GM12874 (cell line): ENCODE measurements around the gene HSF2.
A peak's percentile ranks its signal among the peaks of the same experiment; 100 is the strongest.

Experiments
- CTCF ChIP-seq: IDR thresholded peaks from 2 replicates; pipeline ENCODE4 v1.5.1; 2011; ENCODE audit warnings: low read depth, mild to moderate bottlenecking, control low read depth, low read length, moderate library complexity; ENCODE audit not compliant: insufficient read depth

Gene HSF2

GRCh38 chr6:122454673-122455072 is 55.2 kb downstream of the HSF2 start:
- TF ChIP-seq CTCF, result no peak

- TF ChIP-seq CTCF, result no peak
Observed at GRCh38 chr6:122458087-122458486, 58.6 kb downstream of the HSF2 start.

- TF ChIP-seq CTCF, result no peak
Observed at GRCh38 chr6:122459240-122459639, 59.8 kb downstream of the HSF2 start.

DNA sequence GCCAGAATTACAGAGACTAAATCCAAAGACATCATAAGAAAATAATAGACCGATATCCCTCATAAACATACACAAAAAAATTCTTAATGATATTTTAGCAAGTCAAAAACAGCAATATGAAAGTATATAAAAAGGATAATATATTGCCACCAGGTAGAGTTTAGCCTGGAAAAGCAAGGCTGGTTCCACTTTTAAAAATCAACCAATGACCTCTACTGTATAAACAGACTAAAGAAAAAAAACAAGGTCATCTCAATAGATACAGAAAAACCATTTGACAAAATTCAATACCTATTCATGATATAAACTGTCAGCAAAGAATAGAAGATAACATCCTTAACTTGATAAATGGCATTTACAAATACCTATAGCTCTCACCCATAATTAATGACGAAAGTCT is 62.4 kb downstream of the HSF2 start:
- TF ChIP-seq CTCF, result no peak

GRCh38 chr6:122471107-122472021 is 71.9 kb downstream of the HSF2 start, which contains the start of gene SERINC1:
SERINC1 (minus strand) TSS chr6:122471807; CDS start chr6:122471737, 70 bp downstream.
- TF ChIP-seq CTCF, result no peak

GRCh38 chr6:122472022-122472340 is 72.5 kb downstream of the HSF2 start:
- TF ChIP-seq CTCF, result no peak

DNA sequence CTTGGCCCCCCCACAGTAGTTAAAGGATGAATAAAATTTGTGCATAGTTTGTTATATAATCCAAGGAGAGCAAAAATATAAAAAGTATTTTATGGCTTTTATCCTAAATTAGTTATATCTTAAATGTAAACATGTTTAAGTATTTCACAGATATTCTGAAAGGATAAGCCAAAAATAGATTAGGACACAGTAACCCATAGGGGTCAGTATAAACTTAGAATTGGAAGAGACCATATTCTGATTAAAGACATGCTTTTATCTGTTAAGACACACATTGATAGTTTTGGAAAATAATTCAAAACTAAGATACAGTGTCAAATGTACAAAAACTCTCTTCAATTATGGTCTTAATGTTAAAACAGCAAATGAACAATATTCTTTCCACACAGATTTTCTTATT is 76.7 kb downstream of the HSF2 start:
- peak; percentile 14; the same call in 1 of the 2 replicates for TF ChIP-seq CTCF
